ENCODE data around the gene CRB1.

GRCh38 chr1:197286634-197287033, 18.6 kb downstream of the CRB1 start:
- TF ChIP-seq CTCF (conservative IDR thresholded peaks at IDR 0.05 in 1 of 2, IDR thresholded peaks at IDR 0.05 in 1 of 2; ENCODE audit: extremely low read depth in 1 of 2, insufficient read depth in 1 of 2, low read depth in 1 of 2, low read length in 2 of 2), result no peak
- TF ChIP-seq EZH2 (IDR thresholded peaks at IDR 0.05; ENCODE audit: borderline replicate concordance, low read length), result no peak
